Endothelial cell of umbilical vein (primary cell): ENCODE data around the gene KCNC1. TPM values are rescaled to one million over a fixed set of nuclear protein-coding genes. Genes with fewer than 3 reads are reported as not detected.

Source experiments
- BruUV-seq: library from RNA; stranded (reverse); fragments of 400-500 nt; replicated peaks from 2 replicates; lab custom pipeline; 2021; lab: Mats Ljungman, UMichigan
- CTCF ChIA-PET: fragments of 300-600, 350-600 bp; sonication (Branson Sonifier 250); formaldehyde crosslinking; loops from one replicate; lab custom pipeline; 2021; ENCODE audit warnings: antibody characterized with exemption, inconsistent platforms; lab: Charles Lee
- POLR2A ChIA-PET: fragments of 300-600, 350-600 bp; sonication (Branson Sonifier 250); formaldehyde crosslinking; loops from one replicate; lab custom pipeline; 2021; ENCODE audit warnings: antibody characterized with exemption, inconsistent platforms; lab: Charles Lee
- DNase-seq: peaks from one replicate; pipeline ENCODE4 v3.0.0-alpha.2; 2011; ENCODE audit warnings: low read depth, low spot score
- FAIRE-seq: peaks from 2 replicates; lab custom pipeline; 2011; peaks lifted over from hg19 to GRCh38; lab: Jason Lieb, UNC
- H2AFZ ChIP-seq: 2 replicates; pipeline ENCODE4 v1.6.0; 2012; ENCODE audit warnings: low read depth, low read length, control low read depth, inconsistent platforms
- H3K27ac ChIP-seq: 2 replicates; pipeline ENCODE4 v1.5.1; 2011; ENCODE audit warnings: low read depth, mild to moderate bottlenecking, control low read depth, low read length, moderate library complexity; ENCODE audit not compliant: insufficient read depth
- H3K27me3 ChIP-seq, 2 experiments: 2 replicates each; pipeline versions ENCODE4 v1.6.0 to v1.6.1; 2011; ENCODE audit warnings: low read length in 2 of 2, mixed read lengths in 1 of 2; ENCODE audit not compliant: control insufficient read depth in 2 of 2, insufficient read depth in 2 of 2
- H3K36me3 ChIP-seq, 2 experiments: 2 replicates in 1 of 2; 3 replicates in 1 of 2; pipeline ENCODE4 v1.5.1; 2011; ENCODE audit warnings: low read length in 2 of 2, mild to moderate bottlenecking in 1 of 2, moderate library complexity in 1 of 2; ENCODE audit not compliant: control insufficient read depth in 2 of 2, insufficient read depth in 2 of 2; ENCODE audit errors: extremely low read depth in 1 of 2
- H3K4me1 ChIP-seq: 3 replicates; pipeline ENCODE4 v1.5.1; 2011; ENCODE audit warnings: mild to moderate bottlenecking, low read length; ENCODE audit not compliant: control insufficient read depth, insufficient read depth; ENCODE audit errors: extremely low read depth
- H3K4me2 ChIP-seq: 2 replicates; pipeline ENCODE4 v1.6.1; 2011; ENCODE audit warnings: low read length, control low read depth, mixed read lengths; ENCODE audit not compliant: insufficient read depth
- H3K4me3 ChIP-seq, 3 experiments: fragments of 200-600 bp in 1 of 3; sonication (generic), shearing (Covaris generic) in 1 of 3; replicated peaks in 1 of 3; 2 replicates each; pipeline ENCODE4 v1.5.1; 2011 to 2016; ENCODE audit warnings: control low read depth in 3 of 3, low read length in 3 of 3, mild to moderate bottlenecking in 2 of 3, inconsistent platforms in 1 of 3, low read depth in 1 of 3, moderate library complexity in 1 of 3; ENCODE audit not compliant: insufficient read depth in 1 of 3
- H3K79me2 ChIP-seq: 2 replicates; pipeline ENCODE4 v1.6.0; 2012; ENCODE audit warnings: low read length, inconsistent platforms; ENCODE audit not compliant: control insufficient read depth, insufficient read depth
- H3K9ac ChIP-seq: replicated peaks from 2 replicates; pipeline ENCODE3; 2011; ENCODE audit warnings: low read length, control low read depth; ENCODE audit not compliant: insufficient read depth; ENCODE audit errors: extremely low read depth
- H3K9me1 ChIP-seq: replicated peaks from 3 replicates; pipeline ENCODE4 v1.6.0; 2011; ENCODE audit warnings: mild to moderate bottlenecking, low read length; ENCODE audit not compliant: control insufficient read depth, insufficient read depth; ENCODE audit errors: extremely low read depth
- H3K9me3 ChIP-seq: replicated peaks from 2 replicates; pipeline ENCODE4 v1.5.1; 2012; ENCODE audit warnings: low read length, inconsistent platforms; ENCODE audit not compliant: control insufficient read depth, insufficient read depth
- H4K20me1 ChIP-seq: replicated peaks from 2 replicates; pipeline ENCODE3; 2011; ENCODE audit warnings: mild to moderate bottlenecking, low read length; ENCODE audit not compliant: control insufficient read depth, insufficient read depth; ENCODE audit errors: extremely low read depth
- EZH2 ChIP-seq: IDR thresholded peaks from 2 replicates; pipeline ENCODE4 v1.6.1; 2012; ENCODE audit warnings: borderline replicate concordance, low read depth, mild to moderate bottlenecking, moderate library complexity, low read length, inconsistent platforms; ENCODE audit not compliant: severe bottlenecking
- FOS ChIP-seq: IDR thresholded peaks from 2 replicates; pipeline ENCODE4 v1.6.1; 2011; ENCODE audit warnings: mild to moderate bottlenecking, low read length, moderate library complexity, borderline replicate concordance; ENCODE audit not compliant: insufficient read depth
- GATA2 ChIP-seq: IDR thresholded peaks from 2 replicates; pipeline ENCODE4 v1.7.0; 2011; ENCODE audit warnings: low read depth, mild to moderate bottlenecking, moderate library complexity, mixed read lengths, low read length; ENCODE audit not compliant: insufficient read length, insufficient read depth
- JUN ChIP-seq: IDR thresholded peaks from 2 replicates; pipeline ENCODE4 v1.6.1; 2011; ENCODE audit warnings: borderline replicate concordance, low read depth; ENCODE audit not compliant: insufficient read length, insufficient read depth
- MAX ChIP-seq: IDR thresholded peaks from 2 replicates; pipeline ENCODE4 v1.6.1; 2011; ENCODE audit not compliant: insufficient read depth, insufficient read length
- MYC ChIP-seq: IDR thresholded peaks from one replicate; pipeline ENCODE4 v1.6.1; 2011; ENCODE audit warnings: mild to moderate bottlenecking, low read depth, low read length
- POLR2A ChIP-seq: IDR thresholded peaks from 2 replicates; pipeline ENCODE4 v1.6.1; 2012; ENCODE audit warnings: low read depth, mild to moderate bottlenecking, control low read depth, low read length
- POLR2AphosphoS5 ChIP-seq: IDR thresholded peaks from 2 replicates; pipeline ENCODE4 v1.6.1; 2012; ENCODE audit warnings: low read depth, mild to moderate bottlenecking, control low read depth, low read length, moderate library complexity; ENCODE audit not compliant: insufficient read depth
- dilution Hi-C: fragments of 300-500 bp; cut with MboI; formaldehyde crosslinking; loops from one replicate; pipeline ENCODE4 v1.15.0; 2019; ENCODE audit warnings: low sequenced_read_pairs; ENCODE audit not compliant: extremely low pct_ligation_motif_present
- intact Hi-C: fragments of 100-400 bp; cut with micrococcal nuclease; formaldehyde crosslinking; loops from one replicate; pipeline ENCODE4 v1.10.0; 2022
- polyA plus RNA-seq, 4 experiments: library from polyadenylated mRNA; depleted of rRNA in 3 of 4; stranded (reverse) in 3 of 4; unstranded in 1 of 4; fragments of >200 nt; gene quantifications; 2 replicates each; pipeline versions ENCODE4 v1.2.1 to v1.2.3, GENCODE V29; 2011 to 2012; ENCODE audit warnings: missing spikeins in 1 of 4
- total RNA-seq: library from RNA; stranded (reverse); gene quantifications from 2 replicates; pipeline ENCODE4 v1.2.3, GENCODE V29; 2021

The KCNC1 gene
- total and polyA plus RNA-seq, 2 donors (not counting 3 experiments of a cell fraction or from before 2014, with no cell fraction given), result not detected

DNA sequence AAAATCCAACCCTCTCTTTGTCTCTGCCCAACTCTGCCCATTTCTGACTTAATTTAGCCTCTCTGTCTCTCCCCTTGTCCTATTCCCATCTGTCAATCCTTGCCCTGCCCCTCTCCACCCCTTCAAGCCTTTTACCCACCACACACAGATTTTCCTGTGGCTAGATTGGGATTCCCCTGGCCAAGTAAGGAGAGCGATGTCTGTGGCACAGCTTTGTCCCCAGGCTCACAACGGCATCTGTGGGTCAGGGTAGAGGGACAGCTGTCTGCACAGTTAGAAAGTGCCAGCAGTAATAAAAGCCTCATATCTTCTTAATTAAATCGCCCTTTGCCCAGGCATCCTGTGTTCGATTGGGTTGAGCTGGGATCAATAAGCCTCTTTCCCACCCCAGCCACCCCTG, 1.3 kb upstream of the KCNC1 start:
- peaks cover 7% of the 10 kb centered on the region for H3K4me1 ChIP-seq
- intact Hi-C loops (loop anchor here (10.0 kb wide), 1 partner anchor 372 kb away; the partner anchor contains the start of gene SAAL1), dilution Hi-C loops (no loop called here)
- no peak overlapping the region for H3K9ac ChIP-seq
- no TSS peak for BruUV-seq
- no peak overlapping the region for H3K4me2 ChIP-seq
- H3K4me3 ChIP-seq, result no peak overlapping the region
- ChIA-PET CTCF (interaction anchor here (1.2 to 7.5 kb wide), 3 partner anchors 64 to 243 kb away, joined by 4 to 593 read pairs (median 5); no protein-coding TSS in a partner anchor), POLR2A (no interaction called here)
- TF ChIP-seq FOS, result no peak
- no peak for TF ChIP-seq JUN
- no peak for TF ChIP-seq POLR2A
- no peak for TF ChIP-seq GATA2
- no peaks in the 10 kb centered on the region for H3K36me3 ChIP-seq
- no peaks in the 10 kb centered on the region for H3K79me2 ChIP-seq
- no peaks in the 10 kb centered on the region for H4K20me1 ChIP-seq
- FAIRE-seq (no peak), DNase-seq (no peak)
- H2AFZ ChIP-seq, result no peak overlapping the region
- no peak overlapping the region for H3K27ac ChIP-seq
- H3K27me3 ChIP-seq, result peaks cover 43% of the 10 kb centered on the region in 2 experiments
- no peaks in the 10 kb centered on the region for H3K9me3 ChIP-seq
- no peaks in the 10 kb centered on the region for H3K9me1 ChIP-seq

GRCh38 chr11:17734986-17735817, 621 bp downstream of the KCNC1 start:
- peak; percentile 66 for DNase-seq
- ChIA-PET CTCF (interaction anchor here (0.8 to 7.5 kb wide), 8 partner anchors 11 to 297 kb away, joined by 3 to 593 read pairs (median 4); no protein-coding TSS in a partner anchor), POLR2A (no interaction called here)
- TF ChIP-seq POLR2AphosphoS5 (no peak), EZH2 (no peak), JUN (no peak), MYC (no peak), MAX (no peak)
- no TSS peak for BruUV-seq
- no peaks in the 10 kb centered on the region for H3K36me3 ChIP-seq
- H3K4me3 ChIP-seq, result peak overlapping the region in 1 of 3 experiments; percentile 8
- H3K27ac ChIP-seq, result no peak overlapping the region
- peaks cover 7% of the 10 kb centered on the region for H3K4me1 ChIP-seq
- H3K27me3 ChIP-seq, result peaks cover 55% of the 10 kb centered on the region in 2 experiments
- peak; percentile 81 for FAIRE-seq
- H3K9ac ChIP-seq, result no peak overlapping the region
- intact Hi-C loops, result loop anchor here (5.0 to 10.0 kb wide), 2 partner anchors 243 to 370 kb away; partner anchors contain the start of gene SAAL1
- H3K9me1 ChIP-seq, result no peaks in the 10 kb centered on the region
- no peaks in the 10 kb centered on the region for H4K20me1 ChIP-seq
- H3K79me2 ChIP-seq, result no peaks in the 10 kb centered on the region
- no peaks in the 10 kb centered on the region for H3K9me3 ChIP-seq
- no peak overlapping the region for H3K4me2 ChIP-seq
- dilution Hi-C loops, result no loop called here
- H2AFZ ChIP-seq, result no peak overlapping the region
